Keratinocyte (primary cell): Measurements from ENCODE around the gene UGT1A6.

Experiments
- CTCF ChIP-seq, 3 experiments: IDR thresholded peaks in 1 of 3; conservative IDR thresholded peaks in 1 of 3; optimal IDR thresholded peaks in 1 of 3; 2 replicates in 2 of 3; 3 replicates in 1 of 3; pipeline versions ENCODE3 to v1.5.1; 2011; ENCODE audit warnings: low read length in 3 of 3, mild to moderate bottlenecking in 3 of 3, moderate library complexity in 2 of 3, control low read depth in 1 of 3, inconsistent platforms in 1 of 3; ENCODE audit not compliant: insufficient read depth in 2 of 3; ENCODE audit errors: extremely low read depth in 1 of 3
- EZH2 ChIP-seq: IDR thresholded peaks from one replicate; pipeline ENCODE4 v1.6.1; 2012; ENCODE audit warnings: inconsistent platforms, mild to moderate bottlenecking, low read length, moderate library complexity

DNA sequence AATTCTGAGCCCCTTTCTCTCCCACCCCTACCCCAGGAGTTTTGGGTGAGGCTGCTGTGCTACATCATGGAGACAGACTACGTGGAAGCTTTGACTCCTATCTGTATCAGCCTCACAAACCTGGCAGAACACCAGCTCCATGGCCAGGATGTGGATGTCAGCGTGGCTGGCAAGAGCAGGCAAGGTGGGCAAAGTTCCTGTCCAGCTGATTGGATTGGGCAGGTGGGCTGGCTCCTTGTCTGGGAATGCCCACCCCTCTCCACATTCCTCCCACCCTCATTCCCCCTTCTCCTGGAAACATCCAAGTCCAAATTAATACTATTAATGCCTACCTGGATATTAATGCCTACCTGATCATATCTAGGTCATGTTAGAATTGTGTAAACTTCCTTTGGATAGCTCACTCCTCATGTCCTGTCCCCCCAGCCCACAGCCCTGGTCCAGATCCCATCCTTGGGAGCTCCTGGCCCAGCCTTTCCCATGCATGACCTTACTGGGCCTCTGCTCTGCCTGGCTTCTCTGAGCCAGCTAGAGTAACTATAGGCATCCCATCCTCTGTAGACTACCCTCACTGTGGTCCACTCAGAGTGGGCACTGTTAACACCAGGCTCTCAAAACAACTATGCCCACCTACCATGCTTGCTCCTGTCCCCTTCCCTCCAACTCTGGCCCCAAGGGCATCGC is 109.6 kb downstream of the UGT1A6 start:
- TF ChIP-seq CTCF (optimal IDR thresholded peaks at IDR 0.05 in 1 of 3, IDR thresholded peaks at IDR 0.05 in 1 of 3, conservative IDR thresholded peaks at IDR 0.05 in 1 of 3; ENCODE audit: extremely low read depth in 1 of 3, insufficient read depth in 2 of 3, low read length in 3 of 3) (no peak), EZH2 (no peak)
